Testis (tissue), 3 donors: Measurements from ENCODE around the gene SPATA13. TPM values are rescaled to one million over a fixed set of nuclear protein-coding genes. Genes with fewer than 3 reads are reported as not detected.

Experiments
- DNase-seq: peaks from one replicate; pipeline ENCODE4 v3.0.0-alpha.2; 2019
- H3K27ac ChIP-seq, 2 donors: fragments of 200-600 bp; sonication (generic); one replicate each; pipeline ENCODE4 v1.5.1; 2019
- H3K27me3 ChIP-seq: fragments of 200-600 bp; sonication (generic); one replicate; pipeline ENCODE4 v1.5.1; 2019
- H3K36me3 ChIP-seq: fragments of 200-600 bp; sonication (generic); one replicate; pipeline ENCODE4 v1.5.1; 2017; ENCODE audit warnings: low read depth; ENCODE audit errors: missing control alignments
- H3K4me1 ChIP-seq: fragments of 200-600 bp; sonication (generic); one replicate; pipeline ENCODE4 v1.5.1; 2019
- H3K4me3 ChIP-seq, 2 donors: fragments of 200-600 bp; sonication (generic); one replicate each; pipeline ENCODE4 v1.5.1; 2017 to 2019
- H3K9me3 ChIP-seq: fragments of 200-600 bp; sonication (generic); one replicate; pipeline ENCODE4 v1.5.1; 2017
- POLR2A ChIP-seq: fragments of 450-650 bp; IDR thresholded peaks from one replicate; pipeline ENCODE4 v1.6.1; 2017; ENCODE audit warnings: antibody characterized with exemption, mild to moderate bottlenecking, moderate library complexity
- WGBS, 2 donors: methylation state at CpG; one replicate each; pipeline ENCODE4 v1.1.5; 2018; 5-methylcytosine and 5-hydroxymethylcytosine counted together
- intact Hi-C: fragments of 100-400 bp; cut with DNase I; formaldehyde crosslinking; loops from one replicate; pipeline ENCODE4 v1.15.1; 2023; ENCODE audit warnings: low total_unique reads
- polyA plus RNA-seq: library from polyadenylated mRNA; stranded (reverse); fragments of 350-450 nt; fragmentation: Illumina TruSeq; extraction: RNeasy Lipid Tissue Mini Kit (QIAGEN cat#74804); gene quantifications from one replicate; pipeline ENCODE4 v1.2.3, GENCODE V29; 2014; ENCODE audit warnings: low read depth, low replicate concordance; ENCODE audit not compliant: insufficient read depth
- total RNA-seq, 2 donors: library from RNA; depleted of rRNA; stranded (reverse); fragments of >200 nt; gene quantifications; one replicate each; pipeline ENCODE4 v1.2.3, GENCODE V29; 2016
- TF ChIP-seq, protein P1 (sequence below), 3 experiments: fragments of 450-650 bp in 2 of 3; fragments of 200-600 bp in 1 of 3; sonication (generic) in 1 of 3; IDR thresholded peaks; one replicate each; pipeline ENCODE4 v1.5.1; 2016 to 2019; ENCODE audit warnings: antibody characterized with exemption in 3 of 3, mild to moderate bottlenecking in 2 of 3, moderate library complexity in 1 of 3

SPATA13 gene
- total and polyA plus RNA-seq, 3 donors from 2014 or later = 12.9 to 35.6 (median 30.6) TPM

DNA sequence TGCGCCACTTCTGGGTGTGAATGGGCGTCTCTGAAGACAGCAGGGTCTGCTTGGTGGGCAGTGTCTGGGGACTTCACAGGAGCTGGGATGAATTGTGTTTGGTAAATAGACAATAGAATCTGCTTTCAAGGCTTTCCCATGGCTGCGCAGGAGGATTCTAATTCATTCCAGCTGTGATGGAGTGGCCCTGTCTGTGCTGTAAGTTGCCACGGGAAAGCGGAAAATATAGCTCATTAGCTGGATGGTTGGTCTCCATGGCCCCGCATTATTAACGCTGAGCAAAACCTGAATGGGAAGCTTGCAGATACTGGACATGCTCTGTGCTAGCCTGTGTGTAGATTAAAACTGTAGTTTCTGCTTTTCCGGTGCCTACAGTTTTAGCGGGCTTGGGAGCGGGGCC is 133.2 kb downstream of the SPATA13 start:
- Histone ChIP-seq H3K4me3 (no peak overlapping the region), H3K9me3 (no peaks in the 10 kb centered on the region), H3K36me3 (no peaks in the 10 kb centered on the region), H3K27me3 (no peaks in the 10 kb centered on the region), H3K4me1 (no peaks in the 10 kb centered on the region), H3K27ac (no peak overlapping the region)
- WGBS, 2 donors = 91 to 96% methylated on average over 10 of the region's 10 CpGs
- no peak for DNase-seq
- TF ChIP-seq POLR2A = no peak
- TF ChIP-seq, protein P1, sequence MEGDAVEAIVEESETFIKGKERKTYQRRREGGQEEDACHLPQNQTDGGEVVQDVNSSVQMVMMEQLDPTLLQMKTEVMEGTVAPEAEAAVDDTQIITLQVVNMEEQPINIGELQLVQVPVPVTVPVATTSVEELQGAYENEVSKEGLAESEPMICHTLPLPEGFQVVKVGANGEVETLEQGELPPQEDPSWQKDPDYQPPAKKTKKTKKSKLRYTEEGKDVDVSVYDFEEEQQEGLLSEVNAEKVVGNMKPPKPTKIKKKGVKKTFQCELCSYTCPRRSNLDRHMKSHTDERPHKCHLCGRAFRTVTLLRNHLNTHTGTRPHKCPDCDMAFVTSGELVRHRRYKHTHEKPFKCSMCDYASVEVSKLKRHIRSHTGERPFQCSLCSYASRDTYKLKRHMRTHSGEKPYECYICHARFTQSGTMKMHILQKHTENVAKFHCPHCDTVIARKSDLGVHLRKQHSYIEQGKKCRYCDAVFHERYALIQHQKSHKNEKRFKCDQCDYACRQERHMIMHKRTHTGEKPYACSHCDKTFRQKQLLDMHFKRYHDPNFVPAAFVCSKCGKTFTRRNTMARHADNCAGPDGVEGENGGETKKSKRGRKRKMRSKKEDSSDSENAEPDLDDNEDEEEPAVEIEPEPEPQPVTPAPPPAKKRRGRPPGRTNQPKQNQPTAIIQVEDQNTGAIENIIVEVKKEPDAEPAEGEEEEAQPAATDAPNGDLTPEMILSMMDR (IDR thresholded peaks at IDR 0.05) = no peak
- intact Hi-C loops = no loop called here

DNA sequence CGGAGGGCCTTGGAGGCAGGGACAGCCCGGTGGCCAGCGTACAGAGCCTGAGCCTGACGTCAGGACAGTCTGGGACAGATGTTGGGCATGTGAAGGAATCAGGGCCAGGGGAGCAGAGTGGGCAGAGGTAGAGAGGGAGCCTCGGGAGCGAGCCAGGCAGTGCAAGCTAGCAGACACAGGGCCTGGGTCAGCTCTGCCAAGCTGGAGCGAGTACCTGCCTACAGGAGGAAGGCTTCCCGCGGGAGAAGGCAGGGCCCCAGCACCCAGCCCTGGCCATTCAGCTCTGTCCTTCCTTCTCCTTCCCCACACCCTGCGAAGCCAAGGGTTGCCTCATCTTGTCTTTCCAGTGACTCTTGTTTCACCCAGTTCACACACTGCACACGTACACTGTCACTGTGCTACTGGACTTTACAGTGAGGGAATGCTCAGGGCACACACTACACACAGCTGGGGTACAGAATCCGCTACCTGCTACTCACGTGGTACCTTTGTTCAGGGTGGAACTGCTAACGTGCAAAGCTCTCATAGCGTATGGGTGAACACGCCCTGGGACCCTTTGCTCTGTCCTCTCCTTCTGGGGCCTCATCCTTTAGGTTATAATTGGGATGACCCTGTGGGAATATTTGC is 139.1 kb downstream of the SPATA13 start:
- H3K36me3 ChIP-seq = no peaks in the 10 kb centered on the region
- intact Hi-C loops = no loop called here
- 92 to 95% methylated on average over 16 of the region's 16 CpGs for WGBS, 2 donors

DNA sequence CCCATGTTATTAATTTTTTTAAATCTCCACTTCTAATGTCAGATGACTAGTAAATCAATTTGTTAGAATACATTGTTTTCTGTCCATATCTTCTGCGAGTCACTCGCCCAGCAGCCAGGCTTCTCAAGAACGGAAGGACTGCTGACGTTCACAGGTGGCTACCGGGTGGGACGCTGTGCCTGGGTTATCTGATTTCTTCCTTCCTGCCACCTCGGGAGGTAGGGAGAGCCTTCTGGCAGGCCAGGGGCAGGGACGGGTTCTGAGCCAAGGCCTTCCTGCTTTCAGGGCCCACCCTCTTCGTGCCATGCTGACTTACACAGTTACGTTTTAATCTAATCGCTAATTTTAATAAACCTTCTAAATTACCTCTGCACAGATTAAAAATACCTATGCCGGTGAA is 140.9 kb downstream of the SPATA13 start:
- no peaks in the 10 kb centered on the region for H3K36me3 ChIP-seq
- no peak for DNase-seq

More for the DNA sequence above, 139.1 kb downstream of the SPATA13 start:
- H3K4me1 ChIP-seq = peaks cover 3% of the 10 kb centered on the region
- TF ChIP-seq POLR2A = no peak
- TF ChIP-seq, protein P1 (IDR thresholded peaks at IDR 0.05) = no peak
- no peak overlapping the region for H3K27ac ChIP-seq
- no peaks in the 10 kb centered on the region for H3K27me3 ChIP-seq
- no peak for DNase-seq
- no peak overlapping the region for H3K4me3 ChIP-seq
- no peaks in the 10 kb centered on the region for H3K9me3 ChIP-seq

DNA sequence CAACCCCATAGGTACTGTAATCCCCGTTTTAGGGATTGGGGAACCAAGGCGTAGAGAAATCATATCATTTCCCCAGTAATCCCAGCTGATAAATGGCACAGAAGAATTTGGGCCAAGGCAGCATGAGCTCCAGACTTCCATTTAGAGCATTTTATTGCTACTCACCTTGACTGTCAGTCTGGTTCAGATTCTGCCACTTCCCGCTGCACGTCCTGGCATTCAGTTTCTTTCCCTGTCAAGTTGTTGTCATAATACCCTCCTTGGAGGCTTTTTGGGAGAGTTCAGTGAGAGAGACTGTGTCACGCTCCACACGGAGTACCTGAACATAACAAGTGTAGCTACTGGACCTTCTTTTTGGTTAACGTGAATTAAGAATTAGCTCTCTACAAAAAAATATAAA is 141.4 kb downstream of the SPATA13 start:
- TF ChIP-seq, protein P1 (IDR thresholded peaks at IDR 0.05) = no peak
- no peak for TF ChIP-seq POLR2A
- Histone ChIP-seq H3K4me1 (peaks cover 5% of the 10 kb centered on the region), H3K4me3 (no peak overlapping the region), H3K27ac (no peak overlapping the region), H3K9me3 (no peaks in the 10 kb centered on the region), H3K36me3 (no peaks in the 10 kb centered on the region), H3K27me3 (no peaks in the 10 kb centered on the region)
- intact Hi-C loops = no loop called here
- no peak for DNase-seq
- WGBS, 2 donors = 85 to 96% methylated on average over 7 of the region's 7 CpGs

More for the DNA sequence above, 140.9 kb downstream of the SPATA13 start:
- WGBS, 2 donors = 70 to 71% methylated on average over 12 of the region's 12 CpGs
- no peak overlapping the region for H3K27ac ChIP-seq
- intact Hi-C loops = no loop called here
- H3K27me3 ChIP-seq = no peaks in the 10 kb centered on the region
- H3K4me1 ChIP-seq = peaks cover 4% of the 10 kb centered on the region
- no peaks in the 10 kb centered on the region for H3K9me3 ChIP-seq
- TF ChIP-seq, protein P1 (IDR thresholded peaks at IDR 0.05) = no peak
- no peak for TF ChIP-seq POLR2A
- H3K4me3 ChIP-seq = no peak overlapping the region

DNA sequence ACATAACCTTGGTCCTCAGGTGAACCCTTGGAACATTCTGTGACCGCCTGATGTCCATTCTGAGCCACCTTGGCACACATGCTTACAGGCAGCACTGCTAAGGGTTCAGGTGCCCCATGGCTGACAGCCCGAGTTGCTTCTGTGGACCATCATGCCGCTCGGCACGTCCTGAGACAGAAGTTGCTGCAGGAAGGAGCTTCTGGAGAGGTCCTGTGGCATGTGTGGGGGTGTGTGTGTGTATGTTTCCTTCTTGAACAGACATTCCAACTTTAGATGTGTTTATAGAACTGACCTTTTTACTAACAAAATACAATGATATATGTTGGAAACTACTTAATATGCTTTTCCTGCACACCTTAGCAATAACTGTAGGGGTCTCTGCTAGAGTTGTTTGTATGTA is 144.1 kb downstream of the SPATA13 start:
- TF ChIP-seq, protein P1 (IDR thresholded peaks at IDR 0.05) = no peak
- TF ChIP-seq POLR2A = no peak
- H3K36me3 ChIP-seq = no peaks in the 10 kb centered on the region
- no peak overlapping the region for H3K4me3 ChIP-seq
- peaks cover 32% of the 10 kb centered on the region for H3K4me1 ChIP-seq
- H3K27ac ChIP-seq = no peak overlapping the region
- H3K27me3 ChIP-seq = no peaks in the 10 kb centered on the region
- intact Hi-C loops = no loop called here
- H3K9me3 ChIP-seq = no peaks in the 10 kb centered on the region
- 75 to 81% methylated on average over 5 of the region's 5 CpGs for WGBS, 2 donors
- DNase-seq = no peak
